Subcutaneous adipose tissue (tissue), 4 donors: ENCODE results near the gene CNN1. TPM values are rescaled to one million over a fixed set of nuclear protein-coding genes. Genes with fewer than 3 reads are reported as not detected.

Experiments used
- CTCF ChIP-seq: fragments of 450-650 bp; IDR thresholded peaks from one replicate; pipeline ENCODE4 v1.5.1; 2016; ENCODE audit warnings: low read depth, mild to moderate bottlenecking, control low read depth, antibody characterized with exemption, moderate library complexity
- total RNA-seq, 4 donors: library from RNA; depleted of rRNA; stranded (reverse); fragments of >200 nt; gene quantifications; one replicate each; pipeline ENCODE4 v1.1.0, GENCODE V29; 2016

Gene CNN1
- total RNA-seq, 4 donors from 2014 or later, result 2.7 to 9.3 (median 5.2) TPM

- no peak for TF ChIP-seq CTCF
Measured at GRCh38 chr19:11499890-11500420, 38.7 kb upstream of the CNN1 start.

GRCh38 chr19:11504502-11505031 lies 34.1 kb upstream of the CNN1 start:
- no peak for TF ChIP-seq CTCF

GRCh38 chr19:11505032-11505503 lies 33.6 kb upstream of the CNN1 start:
- TF ChIP-seq CTCF, result no peak

GRCh38 chr19:11505504-11506100 lies 33.0 kb upstream of the CNN1 start, which contains the start of gene ZNF653:
Gene ZNF653, minus strand, starts transcription at chr19:11505839. Its CDS starts 53 bp downstream, at chr19:11505786.
- TF ChIP-seq CTCF, result no peak

GRCh38 chr19:11506101-11506555 lies 32.5 kb upstream of the CNN1 start:
- no peak for TF ChIP-seq CTCF

GRCh38 chr19:11506967-11507366 lies 31.7 kb upstream of the CNN1 start:
- TF ChIP-seq CTCF, result no peak

- no peak for TF ChIP-seq CTCF
Measured at GRCh38 chr19:11507370-11508078, 31.1 kb upstream of the CNN1 start.
